HG03095 (cell line): ENCODE measurements around the gene MSL1.

Experiments
- ATAC-seq: cut with Tn5 transposase; IDR thresholded peaks from one replicate; pipeline ENCODE4 v1.9.1; 2021; ENCODE audit warnings: moderate library complexity; ENCODE audit not compliant: unreplicated experiment

The MSL1 gene

DNA sequence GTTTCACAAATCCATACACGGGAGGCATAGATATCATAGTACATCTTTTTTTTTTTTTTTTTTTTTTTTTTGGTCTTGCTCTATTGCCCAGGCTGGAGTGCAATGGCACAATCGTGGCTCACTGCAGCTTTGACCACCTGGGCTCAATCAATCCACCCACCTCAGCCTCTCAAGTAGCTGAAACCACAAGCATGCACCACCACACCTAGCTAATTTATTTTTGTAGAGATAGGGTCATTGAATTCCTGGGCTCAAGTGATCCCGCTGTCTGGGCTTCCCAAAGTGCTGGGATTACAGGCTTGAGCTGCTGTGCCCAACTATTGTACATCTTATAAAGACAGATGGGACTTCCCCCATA is 52.0 kb downstream of the MSL1 start:
- ATAC-seq, result no peak

DNA sequence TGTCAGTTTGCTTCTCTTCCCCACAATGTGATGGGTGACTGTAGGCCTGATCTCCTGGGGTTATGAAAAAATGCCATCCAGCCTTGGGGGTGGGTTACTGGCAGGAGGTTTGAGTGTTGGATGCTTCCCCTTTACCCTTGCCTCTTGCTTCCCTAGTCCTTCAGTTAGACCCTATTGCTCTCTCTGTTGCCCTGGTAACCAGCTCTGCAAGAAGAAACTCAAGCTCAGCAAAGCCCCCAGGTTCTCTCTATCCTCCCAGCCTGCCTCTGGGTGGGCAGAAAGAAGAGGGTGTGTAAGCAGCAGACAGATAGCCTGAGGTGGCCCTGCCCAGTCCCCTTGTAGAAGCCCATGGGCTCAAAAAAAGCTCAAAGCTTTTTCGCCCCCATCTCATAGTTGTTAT is 52.7 kb downstream of the MSL1 start:
- no peak for ATAC-seq

DNA sequence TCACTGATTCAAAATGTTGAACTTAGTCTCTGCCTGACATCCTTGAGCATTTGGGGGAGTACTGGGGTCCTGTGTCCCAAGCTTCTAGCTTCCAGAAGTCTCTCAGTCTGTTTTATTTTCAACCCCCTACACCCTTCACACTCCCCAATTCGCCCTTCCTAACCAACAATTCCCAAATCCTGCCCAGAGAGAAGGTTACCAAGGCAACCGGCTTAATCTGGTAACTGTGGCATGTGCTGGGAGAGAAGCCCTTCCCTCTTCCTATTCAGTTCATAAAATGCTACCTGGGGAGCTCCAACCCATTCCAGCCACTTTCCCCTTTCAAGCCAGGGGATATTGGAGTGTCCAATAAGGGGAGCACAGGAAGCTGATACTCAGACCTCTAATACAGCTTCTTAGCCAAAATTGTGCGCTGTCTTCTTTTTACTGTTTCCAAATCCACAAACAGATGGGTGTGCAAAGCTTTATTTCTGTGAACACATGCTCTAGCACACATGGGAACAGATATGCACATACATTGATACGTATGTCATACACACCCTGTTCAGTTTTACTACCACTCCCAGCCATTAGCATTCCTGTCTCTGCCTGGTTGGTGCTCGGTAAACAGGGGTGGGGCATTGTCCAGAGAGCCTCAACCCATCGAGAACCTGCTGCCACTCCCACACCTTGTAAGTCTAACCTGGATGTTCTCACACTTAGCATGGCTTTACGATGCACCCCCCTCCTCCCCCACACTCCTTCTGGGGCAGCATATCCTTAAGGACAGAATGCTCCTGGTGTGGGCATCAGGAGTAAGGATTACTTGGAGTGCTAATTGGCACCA is 54.4 kb downstream of the MSL1 start:
- ATAC-seq, result no peak

DNA sequence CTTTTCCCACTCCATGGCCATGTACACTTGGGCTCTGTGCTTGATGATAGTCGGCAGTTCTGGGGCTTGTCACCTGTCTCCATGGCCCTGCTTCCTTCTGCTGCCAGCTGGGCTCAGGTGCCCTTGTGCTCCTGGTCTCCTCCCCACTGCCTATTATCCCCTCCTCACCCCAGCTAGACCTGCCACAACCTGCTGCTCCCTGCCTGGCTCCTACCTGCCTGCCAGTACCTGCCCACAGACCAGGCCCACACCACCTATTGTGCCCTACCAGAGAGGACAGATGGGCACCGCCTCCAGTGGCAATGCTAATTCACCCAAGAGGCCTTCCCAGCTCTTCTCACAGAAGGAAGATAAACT is 55.0 kb downstream of the MSL1 start:
- no peak for ATAC-seq

DNA sequence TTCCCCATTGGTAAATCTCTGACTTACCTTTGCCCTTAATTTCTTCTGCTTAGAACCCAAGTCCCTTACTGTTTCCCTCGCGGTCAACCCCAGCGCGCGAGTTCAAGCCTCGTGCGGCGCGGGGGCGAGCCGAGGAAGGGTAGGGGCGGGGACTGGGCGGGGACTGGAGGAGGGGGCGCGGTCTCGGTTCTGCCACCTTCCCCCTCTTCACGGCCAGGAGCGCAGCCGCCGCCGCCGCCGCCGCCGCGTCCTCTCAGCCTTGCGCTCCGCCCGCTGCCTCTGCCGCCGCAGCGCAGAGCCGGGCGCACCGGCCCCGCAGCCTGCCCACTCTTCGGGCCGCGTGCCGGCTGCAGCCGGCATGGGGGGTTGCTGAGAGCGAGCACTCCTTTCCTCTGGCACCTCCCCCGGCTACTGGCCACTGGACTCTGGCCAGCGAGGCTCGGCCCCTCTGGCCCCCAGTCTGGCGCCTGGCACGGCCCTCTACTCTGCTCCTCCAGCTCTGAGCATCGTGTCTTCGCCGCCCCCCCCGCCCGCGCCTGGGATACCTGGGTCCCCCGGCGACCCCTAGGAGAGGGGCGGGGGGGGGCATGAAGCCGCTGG is 55.6 kb downstream of the MSL1 start, which contains the start of gene RAPGEFL1:
TSS of gene RAPGEFL1 (plus strand) at position 196 of the 600 bp plus-strand sequence. CDS start at position 588, 392 bp downstream.
- ATAC-seq, result no peak

DNA sequence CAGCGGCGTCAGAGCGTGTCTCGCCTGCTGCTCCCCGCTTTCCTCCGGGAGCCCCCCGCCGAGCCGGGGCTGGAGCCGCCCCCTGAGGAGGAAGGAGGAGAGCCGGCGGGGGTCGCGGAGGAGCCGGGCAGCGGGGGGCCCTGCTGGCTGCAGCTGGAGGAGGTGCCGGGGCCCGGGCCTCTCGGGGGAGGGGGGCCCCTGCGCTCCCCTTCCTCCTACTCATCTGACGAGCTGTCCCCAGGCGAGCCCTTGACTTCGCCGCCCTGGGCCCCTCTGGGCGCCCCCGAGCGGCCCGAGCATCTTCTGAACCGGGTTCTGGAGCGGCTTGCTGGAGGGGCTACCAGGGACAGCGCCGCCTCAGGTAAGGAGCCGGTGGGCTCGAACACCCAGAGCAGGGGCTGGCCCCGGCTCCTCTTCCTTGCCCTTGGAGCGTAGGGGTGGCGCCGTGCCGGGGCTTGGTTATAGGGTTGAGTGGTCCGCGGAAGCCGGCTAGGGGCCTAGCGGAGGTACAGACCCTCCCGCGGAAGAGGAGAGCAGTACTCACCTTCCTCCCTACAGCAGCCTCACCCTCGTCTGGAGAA is 56.3 kb downstream of the MSL1 start:
- no peak for ATAC-seq

DNA sequence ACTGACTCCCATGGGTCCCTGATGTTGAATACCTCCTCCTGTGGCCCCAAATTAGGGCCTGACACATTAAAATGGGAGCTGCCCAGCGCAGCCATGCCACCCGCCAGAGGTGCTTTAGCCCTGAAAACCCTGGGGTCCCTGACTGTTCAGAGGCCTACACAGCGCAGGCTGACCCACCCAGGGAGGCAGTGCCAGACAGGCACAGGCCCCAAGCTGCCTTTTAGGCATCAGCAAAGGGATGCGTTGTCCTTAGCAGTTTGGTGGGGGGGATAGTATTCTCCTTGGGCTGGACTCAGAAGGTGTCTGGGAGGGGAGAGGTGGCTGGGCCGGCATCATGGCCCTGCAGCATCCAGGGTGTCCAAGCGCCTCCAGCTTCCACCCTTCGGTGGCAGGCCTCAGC is 56.9 kb downstream of the MSL1 start:
- ATAC-seq, result no peak

DNA sequence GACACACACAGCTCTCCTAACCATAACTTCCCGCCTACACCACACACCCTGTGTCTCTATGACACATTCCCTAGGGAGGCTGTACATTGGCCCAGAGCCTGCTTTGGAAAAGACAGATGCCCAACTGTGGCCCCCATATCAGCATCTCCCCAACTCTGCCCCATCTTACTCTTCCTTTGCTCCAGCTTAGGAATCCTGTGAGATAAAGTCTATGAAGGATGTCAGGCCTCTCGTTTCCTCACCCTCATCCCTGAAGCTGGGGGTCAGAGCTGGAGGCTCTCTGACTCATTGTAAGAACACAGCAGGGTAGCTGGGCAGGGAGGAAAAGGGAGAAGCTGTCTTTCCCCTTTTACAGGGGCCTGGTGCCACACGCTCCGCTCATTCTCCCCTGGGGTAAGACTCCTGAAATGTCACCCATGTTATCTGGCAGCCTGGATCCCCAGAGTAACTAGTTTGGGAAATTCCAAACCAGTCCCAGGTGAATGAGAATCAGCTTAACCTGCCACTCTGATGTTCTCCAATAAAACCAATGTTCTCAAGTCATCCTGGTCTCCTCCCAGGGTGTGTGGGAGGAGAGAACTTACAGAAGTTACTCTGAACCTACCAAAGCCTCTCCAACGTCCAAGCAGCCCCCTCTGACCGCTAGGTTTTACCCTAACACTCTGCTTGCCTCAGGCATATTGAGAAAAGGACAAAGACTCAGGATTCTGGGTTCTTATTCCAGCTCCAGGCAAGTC is 58.3 kb downstream of the MSL1 start:
- no peak for ATAC-seq

DNA sequence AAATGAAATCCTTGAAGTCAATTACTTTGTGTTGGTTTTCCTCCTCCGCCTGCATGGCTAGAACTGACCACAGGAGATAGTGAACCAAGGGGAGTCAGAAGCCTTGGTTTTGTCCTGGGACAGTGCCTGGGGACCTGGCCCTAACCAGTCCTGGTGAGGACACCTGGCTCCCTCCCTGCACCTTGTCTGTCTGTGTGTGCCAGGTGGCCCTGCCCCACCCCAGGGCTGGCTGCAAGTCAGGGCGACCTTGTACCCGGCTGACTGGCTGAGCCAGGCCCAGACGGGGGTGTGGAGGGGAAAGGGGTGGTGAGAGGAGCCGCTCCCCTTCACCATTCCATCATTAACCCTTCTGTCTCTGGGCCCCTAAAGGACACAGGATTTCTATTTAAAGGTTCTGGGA is 58.9 kb downstream of the MSL1 start:
- no peak for ATAC-seq

DNA sequence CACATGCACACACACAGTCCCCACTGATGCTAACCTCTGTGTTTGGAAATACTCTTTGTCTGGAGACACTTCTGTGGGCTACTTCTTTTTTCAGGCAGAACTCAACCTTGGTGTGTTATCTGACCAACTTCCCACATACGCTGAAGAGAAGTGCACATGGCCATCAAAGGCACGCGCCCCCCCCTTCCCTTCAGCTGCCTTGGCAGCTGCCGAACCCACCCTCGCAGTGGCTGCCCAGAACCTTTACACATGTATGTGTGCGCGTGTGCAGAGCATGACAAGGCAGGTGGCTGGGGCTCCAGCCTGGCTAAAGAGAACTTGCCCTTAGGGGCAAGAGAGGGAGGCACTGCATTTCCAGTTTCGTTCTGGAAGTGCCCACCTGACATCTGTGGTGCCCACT is 59.4 kb downstream of the MSL1 start:
- no peak for ATAC-seq

DNA sequence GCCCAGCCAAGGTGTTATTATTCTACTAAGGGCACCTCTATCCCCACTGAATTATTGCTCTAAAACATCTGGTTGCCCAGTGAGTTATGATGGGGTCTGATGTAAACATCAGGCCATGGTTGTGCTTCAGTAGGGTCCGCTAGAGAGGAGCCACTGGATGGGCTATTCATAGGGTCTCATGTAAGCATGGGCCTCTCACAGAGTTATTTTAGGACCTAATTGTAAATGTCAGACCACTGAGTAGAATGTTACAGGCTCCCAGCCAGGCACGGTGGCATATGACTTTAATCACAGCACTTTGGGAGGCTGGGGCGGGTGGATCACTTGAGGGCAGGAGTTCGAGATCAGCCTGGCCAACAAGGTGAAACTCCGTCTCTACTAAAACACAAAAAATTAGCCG is 60.8 kb downstream of the MSL1 start:
- ATAC-seq, result no peak
